H1 (cell line): Measurements from ENCODE around the gene NELFA. TPM values are rescaled to one million over a fixed set of nuclear protein-coding genes. Genes with fewer than 3 reads are reported as not detected.

Experiments
- CTCF ChIA-PET: fragments of 300-600 bp; sonication (Branson Sonifier 250); formaldehyde crosslinking; loops from one replicate; lab custom pipeline; 2021; ENCODE audit not compliant: partially characterized antibody; lab: Charles Lee
- POLR2A ChIA-PET: fragments of 300-600 bp; sonication (Branson Sonifier 250); formaldehyde crosslinking; loops from one replicate; lab custom pipeline; 2021; ENCODE audit warnings: inconsistent platforms; ENCODE audit not compliant: partially characterized antibody; lab: Charles Lee
- DNase-seq, 2 experiments: peaks; one replicate each; pipeline versions ENCODE4 v3.0.0 to v3.0.0-alpha.2; 2010 to 2022; ENCODE audit warnings: low spot score in 2 of 2, low read depth in 1 of 2, mixed read lengths in 1 of 2
- FAIRE-seq: peaks from 2 replicates; lab custom pipeline; 2011; peaks lifted over from hg19 to GRCh38; lab: Jason Lieb, UNC
- H2AFZ ChIP-seq: 2 replicates; pipeline ENCODE4 v1.8.1; 2012; ENCODE audit warnings: low read length, inconsistent platforms
- H2AK5ac ChIP-seq: 2 replicates; pipeline ENCODE4 v1.6.1; 2013; ENCODE audit warnings: low read depth, low read length
- H2BK120ac ChIP-seq: replicated peaks from 2 replicates; pipeline ENCODE3; 2013; ENCODE audit warnings: low read depth, low read length, inconsistent platforms
- H2BK12ac ChIP-seq: 2 replicates; pipeline ENCODE4 v1.6.1; 2013; ENCODE audit warnings: low read depth, low read length
- H2BK15ac ChIP-seq: 2 replicates; pipeline ENCODE4 v1.6.1; 2013; ENCODE audit warnings: low read length
- H2BK20ac ChIP-seq: 2 replicates; pipeline ENCODE4 v1.6.1; 2013; ENCODE audit warnings: low read length
- H2BK5ac ChIP-seq: 2 replicates; pipeline ENCODE4 v1.6.1; 2013; ENCODE audit warnings: low read depth, low read length
- H3K14ac ChIP-seq: 2 replicates; pipeline ENCODE4 v1.6.1; 2013; ENCODE audit warnings: inconsistent platforms; ENCODE audit not compliant: insufficient read length
- H3K18ac ChIP-seq: 2 replicates; pipeline ENCODE4 v1.6.1; 2013; ENCODE audit warnings: low read length; ENCODE audit errors: extremely low read depth
- H3K23ac ChIP-seq: 2 replicates; pipeline ENCODE4 v1.6.1; 2013; ENCODE audit warnings: inconsistent platforms; ENCODE audit not compliant: insufficient read length
- H3K23me2 ChIP-seq: 2 replicates; pipeline ENCODE4 v1.6.1; 2013; ENCODE audit warnings: low read depth, low read length
- H3K27ac ChIP-seq: 2 replicates; pipeline ENCODE4 v1.6.1; 2011; ENCODE audit warnings: low read depth, low read length, inconsistent platforms
- H3K27me3 ChIP-seq, 4 experiments: replicated peaks in 1 of 4; 1 replicate in 1 of 4; 2 replicates in 3 of 4; pipeline versions ENCODE4 v1.6.1 to v1.8.1; 2011 to 2013; ENCODE audit warnings: low read length in 3 of 4, mild to moderate bottlenecking in 3 of 4, inconsistent platforms in 2 of 4, mixed read lengths in 2 of 4, moderate library complexity in 1 of 4; ENCODE audit not compliant: control insufficient read depth in 3 of 4, insufficient read depth in 3 of 4; ENCODE audit errors: extremely low read depth in 1 of 4
- H3K36me3 ChIP-seq, 4 experiments: 2 replicates each; pipeline versions ENCODE4 v1.6.1 to v1.8.1; 2011 to 2013; ENCODE audit warnings: mild to moderate bottlenecking in 4 of 4, low read length in 3 of 4, moderate library complexity in 2 of 4, control low read depth in 1 of 4, inconsistent platforms in 1 of 4; ENCODE audit not compliant: insufficient read depth in 4 of 4, control insufficient read depth in 2 of 4
- H3K4ac ChIP-seq: replicated peaks from 2 replicates; pipeline ENCODE3; 2013; ENCODE audit warnings: low read length, low read depth, mixed read lengths, inconsistent platforms; ENCODE audit not compliant: insufficient read length
- H3K4me1 ChIP-seq, 4 experiments: replicated peaks in 1 of 4; 1 replicate in 1 of 4; 2 replicates in 3 of 4; pipeline versions ENCODE4 v1.6.1 to v1.8.1; 2011 to 2013; ENCODE audit warnings: low read length in 3 of 4, inconsistent platforms in 2 of 4, mixed read lengths in 1 of 4; ENCODE audit not compliant: insufficient read depth in 4 of 4, control insufficient read depth in 3 of 4
- H3K4me2 ChIP-seq, 2 experiments: 2 replicates each; pipeline versions ENCODE4 v1.6.1 to v1.8.1; 2011 to 2013; ENCODE audit warnings: low read depth in 2 of 2, low read length in 2 of 2, control low read depth in 1 of 2, inconsistent platforms in 1 of 2, mild to moderate bottlenecking in 1 of 2; ENCODE audit not compliant: insufficient read depth in 1 of 2
- H3K4me3 ChIP-seq, 4 experiments: fragments of 200-600, 300-600 bp in 1 of 4; sonication (generic), shearing (Covaris generic), sonication (Bioruptor Twin) in 1 of 4; 2 replicates each; pipeline versions ENCODE4 v1.5.1 to v1.8.1; 2011 to 2016; ENCODE audit warnings: low read length in 4 of 4, low read depth in 3 of 4, control low read depth in 2 of 4, inconsistent platforms in 2 of 4, mild to moderate bottlenecking in 2 of 4, mixed read lengths in 1 of 4, moderate library complexity in 1 of 4; ENCODE audit not compliant: insufficient read depth in 2 of 4; ENCODE audit errors: extremely low read depth in 1 of 4
- H3K56ac ChIP-seq: replicated peaks from 2 replicates; pipeline ENCODE3; 2013; ENCODE audit warnings: low read depth, mild to moderate bottlenecking, mixed read lengths, low read length, inconsistent platforms; ENCODE audit not compliant: insufficient read length
- H3K79me1 ChIP-seq: 2 replicates; pipeline ENCODE4 v1.6.1; 2013; ENCODE audit warnings: low read depth, low read length, control low read depth
- H3K79me2 ChIP-seq, 2 experiments: 2 replicates each; pipeline versions ENCODE4 v1.6.1 to v1.8.1; 2012 to 2013; ENCODE audit warnings: low read length in 2 of 2, mild to moderate bottlenecking in 2 of 2, inconsistent platforms in 1 of 2; ENCODE audit not compliant: insufficient read depth in 2 of 2, control insufficient read depth in 1 of 2
- H3K9ac ChIP-seq, 4 experiments: replicated peaks in 1 of 4; 1 replicate in 1 of 4; 2 replicates in 3 of 4; pipeline versions ENCODE4 v1.6.1 to v1.8.1; 2011 to 2013; ENCODE audit warnings: low read depth in 3 of 4, low read length in 3 of 4, control low read depth in 2 of 4, mild to moderate bottlenecking in 2 of 4, moderate library complexity in 2 of 4, inconsistent platforms in 1 of 4; ENCODE audit errors: extremely low read depth in 1 of 4
- H3K9me3 ChIP-seq, 2 experiments: 2 replicates each; pipeline versions ENCODE4 v1.6.1 to v1.8.1; 2012 to 2013; ENCODE audit warnings: mild to moderate bottlenecking in 2 of 2, moderate library complexity in 2 of 2, control low read depth in 1 of 2, inconsistent platforms in 1 of 2, low read depth in 1 of 2, low read length in 1 of 2, mixed read lengths in 1 of 2; ENCODE audit not compliant: insufficient read depth in 2 of 2
- H4K20me1 ChIP-seq, 2 experiments: replicated peaks in 1 of 2; 2 replicates each; pipeline versions ENCODE3 to v1.8.1; 2011 to 2013; ENCODE audit warnings: inconsistent platforms in 2 of 2, low read length in 2 of 2, mild to moderate bottlenecking in 1 of 2; ENCODE audit not compliant: insufficient read depth in 2 of 2, control insufficient read depth in 1 of 2
- H4K5ac ChIP-seq: 2 replicates; pipeline ENCODE4 v1.6.1; 2013; ENCODE audit warnings: low read length, low read depth, mixed read lengths, inconsistent platforms; ENCODE audit not compliant: insufficient read length
- H4K8ac ChIP-seq: 2 replicates; pipeline ENCODE4 v1.8.0; 2013; ENCODE audit warnings: mild to moderate bottlenecking, moderate library complexity, low read length, inconsistent platforms; ENCODE audit not compliant: insufficient read depth; ENCODE audit errors: extremely low read depth
- H4K91ac ChIP-seq: replicated peaks from 2 replicates; pipeline ENCODE3; 2013; ENCODE audit warnings: low read length, mixed read lengths, inconsistent platforms; ENCODE audit not compliant: insufficient read length
- BCL11A ChIP-seq, 2 experiments: IDR thresholded peaks; one replicate each; pipeline ENCODE4 v1.6.1; 2011; ENCODE audit warnings: low read depth in 2 of 2, low read length in 2 of 2, mild to moderate bottlenecking in 2 of 2
- KDM4A ChIP-seq: IDR thresholded peaks from one replicate; pipeline ENCODE4 v1.7.1; 2012; ENCODE audit warnings: low read depth, mild to moderate bottlenecking, moderate library complexity, low read length, inconsistent platforms; ENCODE audit not compliant: severe bottlenecking
- RBBP5 ChIP-seq: IDR thresholded peaks from 2 replicates; pipeline ENCODE4 v1.7.1; 2012; ENCODE audit warnings: low read depth, mild to moderate bottlenecking, inconsistent platforms, low read length, moderate library complexity, borderline replicate concordance
- SP4 ChIP-seq: IDR thresholded peaks from 2 replicates; pipeline ENCODE4 v1.6.1; 2012; ENCODE audit warnings: low read length, inconsistent platforms
- WGBS, 2 experiments: shearing (Covaris generic) in 1 of 2; methylation state at CpG; one replicate each; pipeline versions ENCODE4 v1.1.6 to v1.1.7; 2013 to 2015; ENCODE audit warnings: low lambda C conversion rate in 2 of 2, mixed read lengths in 2 of 2, inconsistent platforms in 1 of 2, low coverage in 1 of 2, missing lambda C conversion rate in 1 of 2; ENCODE audit not compliant: insufficient replicate concordance in 2 of 2, insufficient coverage in 1 of 2, insufficient read length in 1 of 2; ENCODE audit errors: extremely low coverage in 1 of 2, missing lambda C conversion rate in 1 of 2; 5-methylcytosine and 5-hydroxymethylcytosine counted together
- polyA plus RNA-seq, 7 experiments: library from polyadenylated mRNA; depleted of rRNA in 3 of 7; stranded (reverse) in 5 of 7; unstranded in 2 of 7; fragments of >200 nt in 5 of 7; fragments of 200-250 nt in 2 of 7; gene quantifications; 1 replicate in 5 of 7; 2 replicates in 1 of 7; 4 replicates in 1 of 7; pipeline versions ENCODE4 v1.2.1 to v1.2.3, GENCODE V29; 2011 to 2013; ENCODE audit warnings: missing spikeins in 2 of 7, mixed read lengths in 2 of 7
- total RNA-seq: library from RNA; stranded (reverse); fragmentation: NEBNext Ultra II Directional; extraction: Animal tissue kit (Norgen Biotek cat#: 25700); gene quantifications from 2 replicates; pipeline ENCODE4 v1.2.1, GENCODE V29; 2021

Gene NELFA
- total and polyA plus RNA-seq, 2 of the 8 experiments (the other 6 are each of a cell fraction or from before 2014, with no cell fraction given), result 41.8 to 57.5 TPM

- H3K18ac ChIP-seq, result no peak overlapping the region
- POLR2A ChIA-PET, result interaction anchor here (0.8 to 1.4 kb wide), 4 partner anchors 12 to 15 kb away, joined by 3 to 5 read pairs (median 3); partner anchors contain the start of gene NAT8L
- peaks cover 7 to 26% (median 24%) of the 10 kb centered on the region in 4 experiments for H3K27me3 ChIP-seq
- H4K5ac ChIP-seq, result no peak overlapping the region
- H4K8ac ChIP-seq, result peak overlapping the region; percentile 35; the same call in 1 of the 2 replicates
- H2BK20ac ChIP-seq, result no peak overlapping the region
- no peak overlapping the region for H2BK12ac ChIP-seq
- H3K36me3 ChIP-seq, result no peaks in the 10 kb centered on the region
- peak overlapping the region; percentile 21 to 34; a peak in 2 of 4 replicates for H3K4me2 ChIP-seq
- H3K56ac ChIP-seq, result no peak overlapping the region
- no peak overlapping the region for H2BK5ac ChIP-seq
- no peaks in the 10 kb centered on the region for H3K79me1 ChIP-seq
- H2AK5ac ChIP-seq, result no peak overlapping the region
- H3K14ac ChIP-seq, result no peak overlapping the region
- H4K91ac ChIP-seq, result no peak overlapping the region
- WGBS, 2 experiments, result 74% methylated on average over 20 of the region's 28 CpGs; no CpG with 5 or more reads in 1 of the 2 experiments
- H3K9ac ChIP-seq, result no peak overlapping the region
- no peak overlapping the region for H3K4ac ChIP-seq
- DNase-seq (peak in 1 of 2 experiments; percentile 49), FAIRE-seq (no peak)
- H4K20me1 ChIP-seq, result peaks cover 0 to 9% of the 10 kb centered on the region in 2 experiments
- no peak overlapping the region for H3K23ac ChIP-seq
- TF ChIP-seq SP4 (no peak), BCL11A (IDR thresholded peaks at IDR 0.05; ENCODE audit: low read depth in 2 of 2, low read length in 2 of 2) (no peak), RBBP5 (no peak), KDM4A (no peak)
- H3K4me1 ChIP-seq, result peaks cover under 1 to 6% (median 3%) of the 10 kb centered on the region in 4 experiments; a peak in 6 of 7 replicates
- no peak overlapping the region for H2BK15ac ChIP-seq
- no peak overlapping the region for H3K27ac ChIP-seq
- CTCF ChIA-PET, result interaction anchor here (0.6 to 2.6 kb wide), 4 partner anchors 11 to 171 kb away, joined by 3 to 10 read pairs (median 6); partner anchors contain the start of genes NAT8L and NELFA
- H3K4me3 ChIP-seq, result 0 out of 8 replicates have a peak overlapping the region, but pooled peaks of 1 of the 4 experiments have one; percentile 19
- no peaks in the 10 kb centered on the region for H3K79me2 ChIP-seq
- no peak overlapping the region for H2AFZ ChIP-seq
- H2BK120ac ChIP-seq, result no peak overlapping the region
- H3K23me2 ChIP-seq, result peaks cover 7% of the 10 kb centered on the region; the same call in 1 of the 2 replicates
- H3K9me3 ChIP-seq, result peaks cover 0 to 8% of the 10 kb centered on the region in 2 experiments; a peak in 1 of 4 replicates
Observed at GRCh38 chr4:2046031-2046961, 37.5 kb upstream of the NELFA start.
